Sigmoid colon (tissue), 4 donors: ENCODE data around the gene TDRD9.

Experiments
- CTCF ChIP-seq, 4 experiments: fragments of 450-650 bp in 3 of 4; fragments of 200-600 bp in 1 of 4; IDR thresholded peaks; one replicate each; pipeline ENCODE4 v1.5.1; 2016 to 2019; ENCODE audit warnings: antibody characterized with exemption in 4 of 4, mild to moderate bottlenecking in 3 of 4, moderate library complexity in 2 of 4
- POLR2A ChIP-seq, 2 donors: fragments of 450-650 bp; IDR thresholded peaks; one replicate each; pipeline ENCODE4 v1.6.1; 2016; ENCODE audit warnings: antibody characterized with exemption in 2 of 2, mild to moderate bottlenecking in 2 of 2, moderate library complexity in 2 of 2
- POLR2AphosphoS5 ChIP-seq, 4 donors: sonication (generic); formaldehyde crosslinking; IDR thresholded peaks; one replicate each; pipeline ENCODE4 v1.6.1; 2017; ENCODE audit warnings: antibody characterized with exemption in 4 of 4

- TF ChIP-seq POLR2AphosphoS5 (IDR thresholded peaks at IDR 0.05) (no peak), CTCF (IDR thresholded peaks at IDR 0.05) (no peak), POLR2A (IDR thresholded peaks at IDR 0.05) (no peak)
Measured at GRCh38 chr14:103886304-103887169, 41.7 kb upstream of the TDRD9 start.
